HL-60 (cell line): ENCODE data around the gene HS3ST2.

Experiments used
- CTCF ChIP-seq: IDR thresholded peaks from one replicate; pipeline ENCODE4 v1.5.1; 2011; ENCODE audit warnings: low read length, control low read depth, inconsistent platforms; ENCODE audit not compliant: insufficient read depth
- POLR2AphosphoS5 ChIP-seq: IDR thresholded peaks from 2 replicates; pipeline ENCODE4 v1.6.1; 2012; ENCODE audit warnings: low read depth
- SPI1 ChIP-seq: IDR thresholded peaks from 2 replicates; pipeline ENCODE4 v1.6.1; 2012; ENCODE audit warnings: low read depth, mild to moderate bottlenecking, borderline replicate concordance
- TF ChIP-seq, protein P1 (sequence below): IDR thresholded peaks from 2 replicates; pipeline ENCODE4 v1.6.1; 2012; ENCODE audit warnings: low read depth; ENCODE audit not compliant: insufficient replicate concordance

DNA sequence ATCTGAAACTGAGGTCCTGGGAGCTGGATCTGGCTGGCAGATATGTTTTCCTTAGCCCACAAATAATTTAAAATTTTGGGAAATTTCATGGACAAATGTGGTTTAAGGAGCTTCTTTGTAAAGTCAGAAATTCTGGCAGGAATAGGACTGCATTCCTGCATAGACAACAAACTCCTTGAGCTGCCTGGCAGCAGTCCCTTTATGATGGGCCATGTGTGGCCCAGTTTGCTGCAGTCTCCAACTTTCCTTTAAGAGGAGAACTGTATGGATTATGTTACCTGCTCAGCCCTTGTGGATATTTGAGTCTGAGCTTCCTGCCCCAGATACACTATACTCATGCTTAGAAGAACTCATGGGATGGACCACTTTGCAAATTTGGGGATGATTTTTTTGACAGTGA lies 48.5 kb upstream of the HS3ST2 start:
- TF ChIP-seq CTCF: no peak
- TF ChIP-seq, protein P1, sequence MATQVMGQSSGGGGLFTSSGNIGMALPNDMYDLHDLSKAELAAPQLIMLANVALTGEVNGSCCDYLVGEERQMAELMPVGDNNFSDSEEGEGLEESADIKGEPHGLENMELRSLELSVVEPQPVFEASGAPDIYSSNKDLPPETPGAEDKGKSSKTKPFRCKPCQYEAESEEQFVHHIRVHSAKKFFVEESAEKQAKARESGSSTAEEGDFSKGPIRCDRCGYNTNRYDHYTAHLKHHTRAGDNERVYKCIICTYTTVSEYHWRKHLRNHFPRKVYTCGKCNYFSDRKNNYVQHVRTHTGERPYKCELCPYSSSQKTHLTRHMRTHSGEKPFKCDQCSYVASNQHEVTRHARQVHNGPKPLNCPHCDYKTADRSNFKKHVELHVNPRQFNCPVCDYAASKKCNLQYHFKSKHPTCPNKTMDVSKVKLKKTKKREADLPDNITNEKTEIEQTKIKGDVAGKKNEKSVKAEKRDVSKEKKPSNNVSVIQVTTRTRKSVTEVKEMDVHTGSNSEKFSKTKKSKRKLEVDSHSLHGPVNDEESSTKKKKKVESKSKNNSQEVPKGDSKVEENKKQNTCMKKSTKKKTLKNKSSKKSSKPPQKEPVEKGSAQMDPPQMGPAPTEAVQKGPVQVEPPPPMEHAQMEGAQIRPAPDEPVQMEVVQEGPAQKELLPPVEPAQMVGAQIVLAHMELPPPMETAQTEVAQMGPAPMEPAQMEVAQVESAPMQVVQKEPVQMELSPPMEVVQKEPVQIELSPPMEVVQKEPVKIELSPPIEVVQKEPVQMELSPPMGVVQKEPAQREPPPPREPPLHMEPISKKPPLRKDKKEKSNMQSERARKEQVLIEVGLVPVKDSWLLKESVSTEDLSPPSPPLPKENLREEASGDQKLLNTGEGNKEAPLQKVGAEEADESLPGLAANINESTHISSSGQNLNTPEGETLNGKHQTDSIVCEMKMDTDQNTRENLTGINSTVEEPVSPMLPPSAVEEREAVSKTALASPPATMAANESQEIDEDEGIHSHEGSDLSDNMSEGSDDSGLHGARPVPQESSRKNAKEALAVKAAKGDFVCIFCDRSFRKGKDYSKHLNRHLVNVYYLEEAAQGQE: no peak
- TF ChIP-seq POLR2AphosphoS5: no peak
- TF ChIP-seq SPI1: no peak
